IMR-90 (cell line): ENCODE data around the gene ZNF594. TPM values are rescaled to one million over a fixed set of nuclear protein-coding genes. Genes with fewer than 3 reads are reported as not detected.

Experiments
- ATAC-seq: fragments of 200-7000 bp; cut with Tn5 transposase; 2 replicates; pipeline ENCODE4 v1.9.1; 2020; ENCODE audit warnings: low read depth, mild to moderate bottlenecking, moderate library complexity
- BruUV-seq: library from RNA; stranded (reverse); fragments of 400-500 nt; replicated peaks from 2 replicates; lab custom pipeline; 2021; lab: Mats Ljungman, UMichigan
- CTCF ChIA-PET: fragments of 300-600 bp; formaldehyde crosslinking; extraction: SDS; loops from one replicate; lab custom pipeline; 2021; ENCODE audit warnings: antibody characterized with exemption; lab: Yijun Ruan, JAX
- POLR2A ChIA-PET: fragments of 300-600 bp; sonication (Branson Sonifier 250); formaldehyde crosslinking; loops from one replicate; lab custom pipeline; 2022; ENCODE audit warnings: antibody characterized with exemption; ENCODE audit not compliant: unreplicated experiment; lab: Charles Lee
- DNase-seq: peaks from one replicate; pipeline ENCODE4 v3.0.0; 2013
- H2AFZ ChIP-seq: replicated peaks from 2 replicates; pipeline ENCODE3; 2013; ENCODE audit warnings: low read length, mild to moderate bottlenecking; ENCODE audit not compliant: poor library complexity
- H2AK5ac ChIP-seq: 2 replicates; pipeline ENCODE4 v1.6.1; 2013; ENCODE audit warnings: low read depth, low read length, inconsistent platforms
- H2AK9ac ChIP-seq: replicated peaks from 2 replicates; pipeline ENCODE3; 2013; ENCODE audit warnings: mild to moderate bottlenecking, low read depth, low read length, moderate library complexity; ENCODE audit not compliant: poor library complexity
- H2BK120ac ChIP-seq: 2 replicates; pipeline ENCODE4 v1.6.1; 2013; ENCODE audit warnings: low read depth, low read length, inconsistent platforms
- H2BK15ac ChIP-seq: 3 replicates; pipeline ENCODE4 v1.6.1; 2013; ENCODE audit warnings: low read depth, low read length, inconsistent platforms
- H2BK20ac ChIP-seq: 2 replicates; pipeline ENCODE4 v1.6.1; 2013; ENCODE audit warnings: low read depth, mild to moderate bottlenecking, inconsistent platforms, low read length, moderate library complexity
- H2BK5ac ChIP-seq: 2 replicates; pipeline ENCODE4 v1.6.1; 2013; ENCODE audit warnings: mild to moderate bottlenecking, low read depth, low read length, inconsistent platforms; ENCODE audit not compliant: poor library complexity, severe bottlenecking
- H3K14ac ChIP-seq: replicated peaks from 2 replicates; pipeline ENCODE4 v1.6.1; 2013; ENCODE audit warnings: low read depth, low read length, inconsistent platforms
- H3K18ac ChIP-seq: 2 replicates; pipeline ENCODE4 v1.6.1; 2013; ENCODE audit warnings: low read depth, low read length, control low read depth
- H3K23ac ChIP-seq: 2 replicates; pipeline ENCODE4 v1.6.1; 2013; ENCODE audit warnings: low read depth, low read length, inconsistent platforms
- H3K27ac ChIP-seq: 2 replicates; pipeline ENCODE4 v1.5.1; 2013; ENCODE audit warnings: mild to moderate bottlenecking, control low read depth, low read length; ENCODE audit not compliant: insufficient read depth
- H3K27me3 ChIP-seq: 2 replicates; pipeline ENCODE4 v1.6.1; 2013; ENCODE audit warnings: low read length; ENCODE audit not compliant: control insufficient read depth, insufficient read depth
- H3K36me3 ChIP-seq: 2 replicates; pipeline ENCODE4 v1.6.1; 2013; ENCODE audit warnings: low read length, mixed read lengths; ENCODE audit not compliant: control insufficient read depth, insufficient read depth
- H3K4ac ChIP-seq: 2 replicates; pipeline ENCODE4 v1.6.1; 2013; ENCODE audit warnings: low read depth, low read length, inconsistent platforms
- H3K4me1 ChIP-seq: 2 replicates; pipeline ENCODE4 v1.6.1; 2013; ENCODE audit warnings: low read length, mixed read lengths; ENCODE audit not compliant: control insufficient read depth, insufficient read depth
- H3K4me2 ChIP-seq: 2 replicates; pipeline ENCODE4 v1.6.1; 2013; ENCODE audit warnings: low read depth, mild to moderate bottlenecking, control low read depth, low read length, moderate library complexity
- H3K4me3 ChIP-seq: 2 replicates; pipeline ENCODE4 v1.5.1; 2013; ENCODE audit warnings: low read depth, mild to moderate bottlenecking, control low read depth, low read length, moderate library complexity; ENCODE audit not compliant: insufficient read depth
- H3K56ac ChIP-seq: 2 replicates; pipeline ENCODE4 v1.6.1; 2013; ENCODE audit warnings: low read length, inconsistent platforms; ENCODE audit not compliant: insufficient read depth; ENCODE audit errors: extremely low read depth
- H3K79me1 ChIP-seq, 2 experiments: 2 replicates each; pipeline ENCODE4 v1.6.1; 2013; ENCODE audit warnings: low read length in 2 of 2, inconsistent platforms in 1 of 2, low read depth in 1 of 2
- H3K9ac ChIP-seq: 2 replicates; pipeline ENCODE4 v1.6.1; 2013; ENCODE audit warnings: low read depth, low read length, control low read depth
- H3K9me1 ChIP-seq: 2 replicates; pipeline ENCODE4 v1.6.1; 2013; ENCODE audit warnings: low read length, inconsistent platforms; ENCODE audit not compliant: insufficient read depth
- H3K9me3 ChIP-seq: 2 replicates; pipeline ENCODE4 v1.6.1; 2013; ENCODE audit warnings: low read length; ENCODE audit not compliant: control insufficient read depth, insufficient read depth
- H4K20me1 ChIP-seq: 2 replicates; pipeline ENCODE4 v1.6.1; 2013; ENCODE audit warnings: low read length, inconsistent platforms; ENCODE audit not compliant: insufficient read depth
- H4K5ac ChIP-seq: 2 replicates; pipeline ENCODE4 v1.6.1; 2013; ENCODE audit warnings: mild to moderate bottlenecking, low read depth, low read length, control low read depth
- H4K8ac ChIP-seq, 2 experiments: 2 replicates each; pipeline ENCODE4 v1.6.1; 2013; ENCODE audit warnings: low read depth in 2 of 2, low read length in 2 of 2, control low read depth in 1 of 2, inconsistent platforms in 1 of 2
- H4K91ac ChIP-seq: 2 replicates; pipeline ENCODE4 v1.6.1; 2013; ENCODE audit warnings: low read depth, low read length, inconsistent platforms; ENCODE audit not compliant: insufficient read depth
- BHLHE40 ChIP-seq: fragments of 150-350 bp; IDR thresholded peaks from 2 replicates; pipeline ENCODE4 v1.6.1; 2016; ENCODE audit warnings: mild to moderate bottlenecking, low read depth, low read length
- CEBPB ChIP-seq: IDR thresholded peaks from 2 replicates; pipeline ENCODE4 v1.6.1; 2012; ENCODE audit warnings: low read depth, low read length, improper control_type of control experiment
- CHD1 ChIP-seq: IDR thresholded peaks from 2 replicates; pipeline ENCODE4 v1.6.1; 2012; ENCODE audit warnings: low read depth, low read length, improper control_type of control experiment
- FOS ChIP-seq: fragments of 150-350 bp; IDR thresholded peaks from 2 replicates; pipeline ENCODE4 v1.6.1; 2016; ENCODE audit warnings: low read depth, low read length
- MAFK ChIP-seq: IDR thresholded peaks from 2 replicates; pipeline ENCODE4 v1.6.1; 2012; ENCODE audit warnings: low read depth, low read length, improper control_type of control experiment
- MAZ ChIP-seq: IDR thresholded peaks from 2 replicates; pipeline ENCODE4 v1.6.1; 2012; ENCODE audit warnings: low read depth, mild to moderate bottlenecking, low read length, improper control_type of control experiment, moderate library complexity, borderline replicate concordance
- MXI1 ChIP-seq: IDR thresholded peaks from 2 replicates; pipeline ENCODE4 v1.6.1; 2012; ENCODE audit warnings: low read depth, mild to moderate bottlenecking, low read length, moderate library complexity, borderline replicate concordance
- NFE2L2 ChIP-seq: fragments of 150-350 bp; IDR thresholded peaks from 2 replicates; pipeline ENCODE4 v1.6.1; 2016; ENCODE audit warnings: low read depth, mild to moderate bottlenecking, low read length
- POLR2A ChIP-seq: IDR thresholded peaks from 2 replicates; pipeline ENCODE4 v1.6.1; 2012; ENCODE audit warnings: mild to moderate bottlenecking, low read depth, low read length
- RAD21 ChIP-seq: IDR thresholded peaks from 2 replicates; pipeline ENCODE4 v1.6.1; 2012; ENCODE audit warnings: low read length, improper control_type of control experiment
- RCOR1 ChIP-seq: IDR thresholded peaks from 2 replicates; pipeline ENCODE4 v1.6.1; 2012; ENCODE audit warnings: mild to moderate bottlenecking, low read length, improper control_type of control experiment; ENCODE audit not compliant: insufficient replicate concordance
- RFX5 ChIP-seq: IDR thresholded peaks from 2 replicates; pipeline ENCODE4 v1.8.0; 2012; ENCODE audit warnings: low read depth, mild to moderate bottlenecking, low read length, moderate library complexity
- SMC3 ChIP-seq: fragments of 150-350 bp; IDR thresholded peaks from 2 replicates; pipeline ENCODE4 v1.6.1; 2016; ENCODE audit warnings: low read depth, mild to moderate bottlenecking, antibody characterized with exemption, low read length, moderate library complexity
- WGBS, 2 experiments: methylation state at CpG; one replicate each; pipeline versions ENCODE4 v1.1.5 to v1.1.7; 2013; ENCODE audit warnings: missing lambda C conversion rate in 2 of 2; ENCODE audit not compliant: insufficient read length in 1 of 2; ENCODE audit errors: extremely low coverage in 2 of 2; 5-methylcytosine and 5-hydroxymethylcytosine counted together
- dilution Hi-C: fragments of 300-500 bp; cut with HindIII; formaldehyde crosslinking; loops from one replicate; pipeline ENCODE4 v1.14.3; 2018; ENCODE audit warnings: low sequenced_read_pairs; ENCODE audit not compliant: unreplicated experiment
- in situ Hi-C: fragments of 300-500 bp; cut with MboI; formaldehyde crosslinking; loops from 3 replicates; pipeline ENCODE4 v1.14.3; 2019; ENCODE audit warnings: low sequenced_read_pairs, inconsistent platforms, mixed read lengths
- intact Hi-C: fragments of 100-400 bp; cut with micrococcal nuclease; formaldehyde crosslinking; loops from 2 replicates; pipeline ENCODE4 v1.10.0; 2022
- polyA plus RNA-seq, 3 experiments: library from polyadenylated mRNA; depleted of rRNA; stranded (reverse); fragments of >200 nt; gene quantifications; 2 replicates each; pipeline ENCODE4 v1.2.3, GENCODE V29; 2012; ENCODE audit warnings: low replicate concordance in 1 of 3
- total RNA-seq: library from RNA; depleted of rRNA; stranded (reverse); fragments of >200 nt; gene quantifications from 2 replicates; pipeline ENCODE4 v1.2.3, GENCODE V29; 2012
- TF ChIP-seq, protein P1 (sequence below): fragments of 150-350 bp; IDR thresholded peaks from 2 replicates; pipeline ENCODE4 v1.6.1; 2016; ENCODE audit warnings: low read depth, mild to moderate bottlenecking, low read length, moderate library complexity, borderline replicate concordance

ZNF594 gene
- total and polyA plus RNA-seq, 2 of the 4 experiments (the other 2 are of a cell fraction) = 2.5 to 7.2 TPM

- Histone ChIP-seq H4K8ac (no peak overlapping the region), H3K4me3 (no peak overlapping the region), H3K4me1 (no peaks in the 10 kb centered on the region), H3K4ac (no peak overlapping the region), H2AFZ (no peak overlapping the region), H2BK15ac (no peak overlapping the region), H3K4me2 (no peak overlapping the region), H2BK20ac (no peak overlapping the region), H3K23ac (no peak overlapping the region), H4K20me1 (no peaks in the 10 kb centered on the region), H3K79me1 (no peaks in the 10 kb centered on the region; a peak in 1 of 4 replicates), H3K27ac (no peak overlapping the region), H4K91ac (no peak overlapping the region), H2AK9ac (no peak overlapping the region), H3K14ac (no peak overlapping the region), H2AK5ac (no peak overlapping the region), H2BK5ac (no peak overlapping the region), H2BK120ac (no peak overlapping the region), H4K5ac (no peak overlapping the region), H3K56ac (no peak overlapping the region), H3K18ac (no peak overlapping the region), H3K9me1 (no peaks in the 10 kb centered on the region), H3K9ac (no peak overlapping the region), H3K27me3 (no peaks in the 10 kb centered on the region), H3K9me3 (peaks cover 75% of the 10 kb centered on the region), H3K36me3 (peaks cover 17% of the 10 kb centered on the region)
- POLR2A ChIA-PET = no interaction called here
- in situ Hi-C loops = no loop called here
- ATAC-seq (no peak), DNase-seq (no peak)
- intact Hi-C loops = loop anchor here (10.0 kb wide), 1 partner anchor 89 kb away; no protein-coding TSS in a partner anchor
- no CpG with 5 or more reads among the region's 2 CpGs for WGBS, 2 experiments
- CTCF ChIA-PET = no interaction called here
- dilution Hi-C loops = no loop called here
- TF ChIP-seq RAD21 (no peak), RCOR1 (no peak), NFE2L2 (no peak), MXI1 (no peak), SMC3 (no peak), CEBPB (no peak), RFX5 (no peak), POLR2A (no peak), FOS (no peak), BHLHE40 (no peak), MAZ (no peak), MAFK (no peak), CHD1 (no peak)
- TF ChIP-seq, protein P1, sequence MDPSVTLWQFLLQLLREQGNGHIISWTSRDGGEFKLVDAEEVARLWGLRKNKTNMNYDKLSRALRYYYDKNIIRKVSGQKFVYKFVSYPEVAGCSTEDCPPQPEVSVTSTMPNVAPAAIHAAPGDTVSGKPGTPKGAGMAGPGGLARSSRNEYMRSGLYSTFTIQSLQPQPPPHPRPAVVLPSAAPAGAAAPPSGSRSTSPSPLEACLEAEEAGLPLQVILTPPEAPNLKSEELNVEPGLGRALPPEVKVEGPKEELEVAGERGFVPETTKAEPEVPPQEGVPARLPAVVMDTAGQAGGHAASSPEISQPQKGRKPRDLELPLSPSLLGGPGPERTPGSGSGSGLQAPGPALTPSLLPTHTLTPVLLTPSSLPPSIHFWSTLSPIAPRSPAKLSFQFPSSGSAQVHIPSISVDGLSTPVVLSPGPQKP = no peak
- BruUV-seq = no TSS peak
These were observed 7.4 kb downstream of the ZNF594 start for GRCh38 chr17:5184288-5184687.
